Naive thymus-derived CD4-positive, alpha-beta T cell (primary cell): ENCODE data around the gene FAAP20. TPM values are rescaled to one million over a fixed set of nuclear protein-coding genes. Genes with fewer than 3 reads are reported as not detected.

ENCODE experiments used
- ATAC-seq: fragments of 150-1000 bp; cut with Tn5 transposase; 2 replicates; pipeline ENCODE4 v1.10.0; 2021; ENCODE audit warnings: mild to moderate bottlenecking, moderate library complexity
- CTCF ChIA-PET: fragments of 350-600 bp; sonication (Branson Sonifier 250); formaldehyde crosslinking; loops from one replicate; lab custom pipeline; 2021; ENCODE audit warnings: antibody characterized with exemption; lab: Charles Lee
- POLR2A ChIA-PET: fragments of 350-600 bp; sonication (Branson Sonifier 250); formaldehyde crosslinking; loops from one replicate; lab custom pipeline; 2021; ENCODE audit warnings: antibody characterized with exemption, inconsistent platforms; lab: Charles Lee
- DNase-seq, 9 donors: peaks; one replicate each; pipeline versions ENCODE4 v3.0.0 to v3.0.0-alpha.2; 2020 to 2022; ENCODE audit warnings: mixed read lengths in 1 of 9
- H3K27ac ChIP-seq: one replicate; pipeline ENCODE4 v1.7.0; 2013; ENCODE audit warnings: mild to moderate bottlenecking, low read depth, low read length, moderate library complexity
- H3K27me3 ChIP-seq, 2 donors: one replicate each; pipeline ENCODE4 v1.7.0; 2013; ENCODE audit warnings: low read length in 2 of 2, mild to moderate bottlenecking in 2 of 2, moderate library complexity in 2 of 2; ENCODE audit not compliant: control insufficient read depth in 2 of 2, insufficient read depth in 2 of 2
- H3K36me3 ChIP-seq, 3 experiments: 1 replicate in 2 of 3; 2 replicates in 1 of 3; pipeline ENCODE4 v1.7.0; 2013; ENCODE audit warnings: low read length in 3 of 3, mild to moderate bottlenecking in 3 of 3, moderate library complexity in 1 of 3; ENCODE audit not compliant: insufficient read depth in 3 of 3, control insufficient read depth in 2 of 3
- H3K4me1 ChIP-seq, 2 donors: one replicate each; pipeline ENCODE4 v1.7.0; 2013; ENCODE audit warnings: low read length in 2 of 2, mild to moderate bottlenecking in 2 of 2, moderate library complexity in 1 of 2; ENCODE audit not compliant: control insufficient read depth in 2 of 2, insufficient read depth in 2 of 2
- H3K4me3 ChIP-seq: 2 replicates; pipeline ENCODE4 v1.7.0; 2013; ENCODE audit warnings: mild to moderate bottlenecking, low read length
- H3K9me3 ChIP-seq, 3 experiments: 1 replicate in 2 of 3; 2 replicates in 1 of 3; pipeline ENCODE4 v1.7.0; 2013; ENCODE audit warnings: low read length in 3 of 3; ENCODE audit not compliant: control insufficient read depth in 2 of 3
- H3K27ac Mint-ChIP-seq, 9 donors: one replicate each; pipeline ENCODE4 v1.8.0; 2020 to 2022; ENCODE audit warnings: mixed read lengths in 9 of 9, mild to moderate bottlenecking in 8 of 9, moderate library complexity in 5 of 9, inconsistent platforms in 2 of 9
- H3K27me3 Mint-ChIP-seq, 5 donors: one replicate each; pipeline ENCODE4 v1.8.0; 2021 to 2022; ENCODE audit warnings: mixed read lengths in 5 of 5, mild to moderate bottlenecking in 1 of 5
- H3K36me3 Mint-ChIP-seq, 5 donors: one replicate each; pipeline ENCODE4 v1.8.0; 2020 to 2022; ENCODE audit warnings: mixed read lengths in 5 of 5, mild to moderate bottlenecking in 3 of 5, inconsistent platforms in 1 of 5
- H3K4me1 Mint-ChIP-seq, 7 donors: one replicate each; pipeline ENCODE4 v1.8.0; 2020 to 2022; ENCODE audit warnings: mixed read lengths in 7 of 7, mild to moderate bottlenecking in 3 of 7, inconsistent platforms in 1 of 7
- H3K4me3 Mint-ChIP-seq, 10 donors: one replicate each; pipeline ENCODE4 v1.8.0; 2020 to 2022; ENCODE audit warnings: mild to moderate bottlenecking in 10 of 10, mixed read lengths in 10 of 10, moderate library complexity in 6 of 10, inconsistent platforms in 2 of 10
- H3K9me3 Mint-ChIP-seq, 11 donors: one replicate each; pipeline ENCODE4 v1.8.0; 2020 to 2022; ENCODE audit warnings: mixed read lengths in 11 of 11, mild to moderate bottlenecking in 4 of 11, inconsistent platforms in 1 of 11, moderate library complexity in 1 of 11
- intact Hi-C, 2 donors: fragments of 100-400 bp; cut with micrococcal nuclease; formaldehyde crosslinking; loops; one replicate each; pipeline ENCODE4 v1.15.1; 2023
- polyA plus RNA-seq, 2 donors: library from polyadenylated mRNA; unstranded; fragments of 300-500 nt; fragmentation: Illumina TruSeq; gene quantifications; one replicate each; pipeline ENCODE4 v1.2.3, GENCODE V29; 2021
- total RNA-seq, 6 experiments: library from RNA in 5 of 6; stranded (reverse) in 5 of 6; gene quantifications; 1 replicate in 5 of 6; 2 replicates in 1 of 6; pipeline ENCODE4 v1.2.3 and lab custom pipeline; 2021 to 2026

Gene FAAP20
- total and polyA plus RNA-seq, 7 experiments from 2014 or later = 43.2 to 77.0 (median 55.7) TPM

DNA sequence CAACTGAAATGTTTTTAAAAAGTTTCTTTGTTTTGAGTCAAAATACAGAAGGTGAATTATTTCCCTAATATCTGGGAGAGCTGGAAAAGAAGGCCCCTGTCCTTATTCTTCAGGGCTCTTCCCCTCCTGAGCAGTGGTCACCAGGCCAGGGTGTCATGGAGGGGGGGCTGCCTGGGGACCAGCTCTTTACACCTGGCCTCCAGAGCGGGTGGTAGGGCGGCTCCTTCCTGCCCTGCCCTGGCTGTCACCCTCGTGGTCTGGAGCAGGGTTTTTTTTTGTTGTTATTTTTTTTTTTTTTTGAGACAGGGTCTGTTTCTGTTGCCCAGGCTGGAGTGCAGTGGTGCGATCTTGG lies 40.2 kb upstream of the FAAP20 start:
- ChIA-PET CTCF (interaction anchor here (0.8 to 1.9 kb wide), 9 partner anchors 9 to 81 kb away, joined by 3 to 6 read pairs (median 5); partner anchors contain the start of gene FAAP20), POLR2A (interaction anchor here (0.6 to 10.1 kb wide), 14 partner anchors 19 to 363 kb away, joined by 4 to 244 read pairs (median 6); partner anchors contain the start of genes FAAP20, MORN1 and RER1)
- Histone ChIP-seq H3K4me3 (peak overlapping the region; percentile 83), H3K27me3 (no peaks in the 10 kb centered on the region), H3K36me3 (peaks cover 0 to 19% (median 0%) of the 10 kb centered on the region in 3 experiments), H3K9me3 (no peaks in the 10 kb centered on the region), H3K27ac (peak overlapping the region; percentile 78), H3K4me1 (peaks cover 69 to 83% of the 10 kb centered on the region in 2 donors)
- no peak for DNase-seq
- intact Hi-C loops = loop anchor here in 1 of 2 donors (1.0 kb wide), 1 partner anchor 67 kb away; no protein-coding TSS in a partner anchor
- H3K9me3 Mint-ChIP-seq = peaks cover 0 to 12% (median 0%) of the 10 kb centered on the region in 11 donors
- no peaks in the 10 kb centered on the region for H3K27me3 Mint-ChIP-seq
- H3K27ac Mint-ChIP-seq = peak overlapping the region; percentile 90 to 99 (median 97)
- peak; percentile 23 for ATAC-seq
- peaks cover 0 to 16% (median 4%) of the 10 kb centered on the region in 5 donors for H3K36me3 Mint-ChIP-seq
- peak overlapping the region; percentile 89 to 100 (median 94) for H3K4me3 Mint-ChIP-seq
- H3K4me1 Mint-ChIP-seq = peaks cover 55 to 76% (median 65%) of the 10 kb centered on the region in 7 donors

DNA sequence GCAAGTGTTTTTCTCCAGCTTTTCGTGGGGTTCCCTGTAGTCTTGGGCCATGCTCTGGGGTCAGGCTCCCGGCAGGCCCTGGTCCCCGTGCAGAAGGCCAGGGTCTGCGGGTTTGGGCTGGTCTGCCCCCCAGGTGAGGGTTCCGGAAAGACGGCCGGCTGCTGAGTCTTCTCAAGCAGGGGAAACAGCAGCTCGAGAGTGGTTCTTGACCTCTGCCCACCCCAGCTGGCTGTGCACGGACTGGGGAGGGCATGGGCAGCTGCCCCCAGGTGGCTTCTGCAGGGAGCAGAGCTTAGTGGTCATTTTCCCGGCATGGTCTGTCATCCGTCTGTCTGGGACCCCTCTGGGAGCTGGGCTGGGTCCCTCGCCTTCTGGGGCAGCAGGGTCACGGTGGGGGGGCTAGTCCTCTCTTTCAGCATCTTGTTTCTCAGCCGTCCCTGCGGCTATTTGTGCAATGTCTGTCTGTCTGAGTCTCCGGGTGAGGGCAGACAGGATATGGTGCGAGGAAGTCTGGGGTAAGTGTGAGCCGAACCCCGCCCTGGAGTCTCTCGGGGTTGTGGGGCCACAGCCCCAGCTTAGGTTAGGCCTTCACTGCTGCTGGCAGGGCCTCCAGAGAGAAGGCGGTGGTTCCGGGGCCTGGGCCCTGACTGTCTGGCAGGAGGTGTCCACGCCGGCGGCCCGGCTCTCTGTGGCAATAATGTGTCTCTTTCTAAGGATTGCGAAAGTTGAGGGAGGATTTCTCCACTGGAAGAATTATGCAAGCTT lies 39.6 kb upstream of the FAAP20 start:
- H3K4me1 ChIP-seq = peaks cover 64 to 78% of the 10 kb centered on the region in 2 donors
- ChIA-PET CTCF (interaction anchor here (0.8 to 1.9 kb wide), 9 partner anchors 10 to 81 kb away, joined by 3 to 6 read pairs (median 5); partner anchors contain the start of gene FAAP20), POLR2A (interaction anchor here (0.6 to 10.1 kb wide), 19 partner anchors 8 to 363 kb away, joined by 3 to 244 read pairs (median 6); partner anchors contain the start of genes FAAP20, MORN1 and RER1)
- H3K27ac ChIP-seq = peak overlapping the region; percentile 78
- H3K4me3 ChIP-seq = peak overlapping the region; percentile 83
- ATAC-seq (peak; percentile 80), DNase-seq (peak; percentile 52 to 82 (median 72))
- peaks cover 0 to 20% (median 7%) of the 10 kb centered on the region in 5 donors for H3K36me3 Mint-ChIP-seq
- peaks cover 50 to 70% (median 61%) of the 10 kb centered on the region in 7 donors for H3K4me1 Mint-ChIP-seq
- peaks cover 0 to 12% (median 0%) of the 10 kb centered on the region in 11 donors for H3K9me3 Mint-ChIP-seq
- H3K4me3 Mint-ChIP-seq = peak overlapping the region; percentile 89 to 100 (median 94)
- no peaks in the 10 kb centered on the region for H3K9me3 ChIP-seq
- no peaks in the 10 kb centered on the region for H3K27me3 ChIP-seq
- intact Hi-C loops = loop anchor here (1.0 to 2.0 kb wide), 3 partner anchors 13 to 67 kb away; no protein-coding TSS in a partner anchor
- no peaks in the 10 kb centered on the region for H3K27me3 Mint-ChIP-seq
- H3K27ac Mint-ChIP-seq = peak overlapping the region; percentile 90 to 99 (median 97)
- peaks cover 0 to 24% (median 0%) of the 10 kb centered on the region in 3 experiments for H3K36me3 ChIP-seq

GRCh38 chr1:2233468-2233867 lies 38.9 kb upstream of the FAAP20 start:
- peaks cover 0 to 15% (median 0%) of the 10 kb centered on the region in 11 donors for H3K9me3 Mint-ChIP-seq
- peaks cover 45 to 65% (median 57%) of the 10 kb centered on the region in 7 donors for H3K4me1 Mint-ChIP-seq
- intact Hi-C loops = loop anchor here (2.0 kb wide), 2 partner anchors 13 to 29 kb away; no protein-coding TSS in a partner anchor
- peak overlapping the region; percentile 89 to 100 (median 94) for H3K4me3 Mint-ChIP-seq
- peaks cover 0 to 22% (median 7%) of the 10 kb centered on the region in 5 donors for H3K36me3 Mint-ChIP-seq
- DNase-seq (no peak), ATAC-seq (no peak)
- POLR2A ChIA-PET = interaction anchor here (0.9 to 10.1 kb wide), 14 partner anchors 8 to 314 kb away, joined by 3 to 244 read pairs (median 8); partner anchors contain the start of genes FAAP20, MORN1 and RER1
- no peaks in the 10 kb centered on the region for H3K27me3 Mint-ChIP-seq
- H3K36me3 ChIP-seq = peaks cover 0 to 28% (median 0%) of the 10 kb centered on the region in 3 experiments
- H3K27me3 ChIP-seq = no peaks in the 10 kb centered on the region
- peak overlapping the region; percentile 78 for H3K27ac ChIP-seq
- no peaks in the 10 kb centered on the region for H3K9me3 ChIP-seq
- H3K27ac Mint-ChIP-seq = peak overlapping the region; percentile 46 to 99 (median 97)
- H3K4me3 ChIP-seq = peak overlapping the region; percentile 83
- H3K4me1 ChIP-seq = peaks cover 57 to 72% of the 10 kb centered on the region in 2 donors
- CTCF ChIA-PET = interaction anchor here (0.8 to 1.9 kb wide), 6 partner anchors 10 to 82 kb away, joined by 5 to 6 read pairs (median 5); no protein-coding TSS in a partner anchor

DNA sequence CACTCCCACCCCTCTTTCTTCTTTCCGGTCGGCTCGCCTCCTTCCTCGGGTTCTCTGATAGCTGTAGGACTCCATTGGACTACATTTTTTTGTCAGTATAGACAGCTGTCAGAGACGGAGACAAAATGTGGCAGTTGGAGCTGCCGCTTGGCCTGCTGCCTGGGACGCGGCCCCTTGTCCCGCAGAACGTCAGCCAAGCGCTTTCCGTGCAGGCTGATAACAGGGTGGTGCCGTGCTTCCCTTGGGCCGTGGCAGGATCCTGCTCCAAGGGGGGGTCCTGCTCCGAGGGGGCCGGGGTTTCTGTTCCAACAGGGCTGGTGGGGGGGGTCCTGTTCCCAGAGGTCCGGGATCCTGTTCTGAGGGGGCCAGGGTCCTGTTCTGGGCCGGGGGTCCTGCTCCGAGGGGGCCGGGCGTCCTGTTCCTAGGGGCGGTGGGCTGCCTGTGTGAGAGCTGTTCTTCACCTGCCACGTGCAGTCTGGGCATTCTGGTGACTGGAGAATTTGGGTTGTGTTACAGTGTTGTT lies 38.4 kb upstream of the FAAP20 start:
- H3K4me1 Mint-ChIP-seq = peaks cover 45 to 65% (median 54%) of the 10 kb centered on the region in 7 donors
- ChIA-PET POLR2A (interaction anchor here (0.7 to 10.1 kb wide), 15 partner anchors 9 to 617 kb away, joined by 3 to 244 read pairs (median 6); partner anchors contain the start of genes FAAP20, MIB2, MORN1 and RER1), CTCF (interaction anchor here (0.8 to 1.6 kb wide), 2 partner anchors 14 to 59 kb away, joined by 5 to 6 read pairs; no protein-coding TSS in a partner anchor)
- peak overlapping the region; percentile 83 for H3K4me3 ChIP-seq
- peaks cover 0 to 28% (median 0%) of the 10 kb centered on the region in 3 experiments for H3K36me3 ChIP-seq
- H3K9me3 Mint-ChIP-seq = peaks cover 0 to 15% (median 0%) of the 10 kb centered on the region in 11 donors
- peak overlapping the region; percentile 78 for H3K27ac ChIP-seq
- intact Hi-C loops = loop anchor here (1.0 to 2.0 kb wide), 6 partner anchors 14 to 82 kb away; no protein-coding TSS in a partner anchor
- peak in 1 of 9 donors; percentile 35 for DNase-seq
- peak overlapping the region; percentile 91 to 99 (median 97) for H3K27ac Mint-ChIP-seq
- peaks cover 52 to 67% of the 10 kb centered on the region in 2 donors for H3K4me1 ChIP-seq
- peak overlapping the region; percentile 89 to 100 (median 95) for H3K4me3 Mint-ChIP-seq
- no peaks in the 10 kb centered on the region for H3K27me3 ChIP-seq
- H3K27me3 Mint-ChIP-seq = no peaks in the 10 kb centered on the region
- ATAC-seq = no peak
- no peaks in the 10 kb centered on the region for H3K9me3 ChIP-seq
- peaks cover 0 to 22% (median 7%) of the 10 kb centered on the region in 5 donors for H3K36me3 Mint-ChIP-seq

DNA sequence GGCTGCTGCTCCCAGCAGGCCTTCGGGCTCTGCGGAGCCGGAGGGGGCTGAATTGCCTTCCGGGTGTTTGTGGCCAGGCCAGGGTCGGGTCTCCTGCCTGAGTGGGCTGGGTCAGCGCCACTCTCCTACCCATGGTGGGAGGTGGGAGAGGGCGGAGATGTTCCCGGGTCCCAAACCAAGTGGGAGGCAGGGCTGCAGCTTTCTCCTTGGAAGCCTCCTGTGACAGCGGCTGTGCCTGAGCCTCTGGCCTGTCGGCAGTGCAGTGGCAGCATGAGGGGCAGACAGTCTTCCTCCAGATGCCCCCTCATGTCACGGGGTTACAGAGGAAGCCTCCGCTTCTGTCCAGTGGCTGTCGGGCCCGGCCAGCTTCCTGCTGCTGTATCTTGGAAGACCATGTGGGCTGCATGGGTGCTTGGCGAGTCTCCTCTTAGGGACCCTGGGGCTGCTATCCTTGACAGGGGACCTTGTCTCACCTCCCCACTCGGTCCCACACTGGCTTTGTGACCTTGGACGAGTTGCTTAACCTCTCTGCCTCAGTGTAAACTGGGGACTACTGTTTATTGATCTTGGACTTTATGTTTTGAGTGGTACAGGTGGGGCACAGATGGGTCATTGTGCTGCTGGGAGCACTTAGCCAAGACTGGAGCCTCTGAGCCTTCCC lies 37.8 kb upstream of the FAAP20 start:
- no peak for ATAC-seq
- ChIA-PET POLR2A (interaction anchor here (0.6 to 10.1 kb wide), 22 partner anchors 9 to 617 kb away, joined by 3 to 244 read pairs (median 4); partner anchors contain the start of genes FAAP20, MIB2, MORN1 and RER1), CTCF (interaction anchor here (0.9 to 3.7 kb wide), 6 partner anchors 9 to 71 kb away, joined by 3 to 16 read pairs (median 5); partner anchors contain the start of gene FAAP20)
- peak overlapping the region; percentile 91 to 99 (median 97) for H3K27ac Mint-ChIP-seq
- peaks cover 0 to 21% (median 7%) of the 10 kb centered on the region in 5 donors for H3K36me3 Mint-ChIP-seq
- no peaks in the 10 kb centered on the region for H3K9me3 ChIP-seq
- H3K27ac ChIP-seq = peak overlapping the region; percentile 78
- H3K4me1 Mint-ChIP-seq = peaks cover 41 to 61% (median 51%) of the 10 kb centered on the region in 7 donors
- H3K4me3 Mint-ChIP-seq = peak overlapping the region; percentile 89 to 100 (median 95)
- peaks cover 0 to 28% (median 0%) of the 10 kb centered on the region in 3 experiments for H3K36me3 ChIP-seq
- peaks cover 0 to 15% (median 0%) of the 10 kb centered on the region in 11 donors for H3K9me3 Mint-ChIP-seq
- no peaks in the 10 kb centered on the region for H3K27me3 Mint-ChIP-seq
- no peaks in the 10 kb centered on the region for H3K27me3 ChIP-seq
- intact Hi-C loops = loop anchor here (1.0 to 2.0 kb wide), 6 partner anchors 14 to 83 kb away; no protein-coding TSS in a partner anchor
- DNase-seq = peak in 1 of 9 donors; percentile 37
- peaks cover 46 to 62% of the 10 kb centered on the region in 2 donors for H3K4me1 ChIP-seq
- peak overlapping the region; percentile 83 for H3K4me3 ChIP-seq
